Activated CD8-positive, alpha-beta memory T cell treated with anti-CD3 and anti-CD28 coated beads for 24 hours (primary cell): ENCODE results near the gene NUDT1.

Experiments used
- DNase-seq: peaks from one replicate; pipeline ENCODE4 v3.0.0-alpha.2; 2020

Gene NUDT1

DNA sequence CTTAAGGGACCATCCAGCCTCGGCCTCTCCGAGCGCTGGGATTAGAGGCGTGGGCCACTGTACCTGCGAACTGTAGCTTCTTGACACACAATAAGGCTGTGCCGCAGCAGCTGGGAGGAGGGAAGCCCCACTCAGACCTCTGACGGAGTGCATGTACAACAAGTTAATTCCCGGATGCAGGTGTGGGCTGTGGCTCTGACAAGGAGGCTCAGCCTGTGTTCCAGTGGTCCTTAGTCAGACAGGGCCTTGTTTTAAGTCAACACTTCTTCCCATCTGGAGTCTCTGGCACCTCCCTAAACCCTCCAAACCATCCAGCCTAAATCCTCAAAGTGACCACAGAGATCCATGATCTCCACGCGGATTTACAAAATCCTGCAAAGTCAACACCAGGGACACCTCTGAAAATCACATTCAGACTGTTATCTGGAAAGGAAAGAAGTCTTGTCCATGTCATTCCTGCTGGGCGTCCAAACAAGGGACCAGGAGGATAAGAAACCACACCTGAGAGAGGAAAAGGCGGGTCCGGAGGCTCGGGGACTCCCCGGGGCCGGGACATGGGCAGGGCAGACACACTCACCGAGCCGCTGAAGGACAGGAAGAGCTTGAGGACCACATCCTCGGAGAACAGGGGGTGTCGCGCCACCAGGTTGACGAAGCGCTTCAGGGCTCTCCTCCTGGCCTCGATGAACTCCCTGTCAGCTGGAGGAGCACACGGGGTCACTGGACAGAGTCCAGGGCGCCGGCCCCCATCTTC, 29.4 kb downstream of the NUDT1 start:
- DNase-seq = no peak

DNA sequence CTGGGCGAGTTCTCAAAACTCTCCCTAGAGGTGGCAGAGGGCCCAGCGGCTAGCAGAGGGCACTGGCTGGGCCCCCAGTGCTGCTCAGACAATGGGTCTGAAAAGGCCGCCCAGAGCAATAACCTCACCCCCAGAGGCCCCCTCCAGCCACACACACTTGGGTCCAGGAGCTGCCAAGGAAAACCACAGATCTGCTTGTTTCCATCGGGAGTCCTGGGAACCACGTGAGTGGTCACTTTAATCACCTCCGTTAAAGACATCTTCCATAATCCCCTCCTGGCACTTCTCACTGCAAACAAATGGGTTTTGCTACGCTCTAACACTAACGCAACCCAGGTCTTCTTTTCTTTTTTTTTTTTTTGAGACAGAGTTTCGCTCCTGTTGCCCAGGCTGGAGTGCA, 30.0 kb downstream of the NUDT1 start:
- no peak for DNase-seq

DNA sequence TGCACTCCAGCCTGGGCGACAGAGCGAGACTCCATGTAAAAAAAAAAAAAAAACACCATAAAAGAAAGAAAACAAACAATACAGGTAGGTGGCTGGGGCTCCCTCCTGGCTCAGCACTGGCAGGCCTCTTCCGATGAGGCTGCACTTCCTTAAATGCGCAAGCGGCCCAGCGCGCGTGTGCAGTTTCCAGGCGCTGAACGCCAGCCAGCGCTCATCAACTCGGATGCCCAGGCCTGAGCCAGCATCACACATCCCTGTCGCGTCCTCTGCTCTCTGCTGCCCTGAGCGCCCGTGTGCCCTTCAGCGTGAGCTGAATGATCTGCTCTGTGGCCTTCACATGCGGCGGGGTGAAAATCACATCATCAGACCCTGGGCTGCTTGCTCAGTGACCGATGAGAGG, 31.8 kb downstream of the NUDT1 start:
- DNase-seq = no peak

DNA sequence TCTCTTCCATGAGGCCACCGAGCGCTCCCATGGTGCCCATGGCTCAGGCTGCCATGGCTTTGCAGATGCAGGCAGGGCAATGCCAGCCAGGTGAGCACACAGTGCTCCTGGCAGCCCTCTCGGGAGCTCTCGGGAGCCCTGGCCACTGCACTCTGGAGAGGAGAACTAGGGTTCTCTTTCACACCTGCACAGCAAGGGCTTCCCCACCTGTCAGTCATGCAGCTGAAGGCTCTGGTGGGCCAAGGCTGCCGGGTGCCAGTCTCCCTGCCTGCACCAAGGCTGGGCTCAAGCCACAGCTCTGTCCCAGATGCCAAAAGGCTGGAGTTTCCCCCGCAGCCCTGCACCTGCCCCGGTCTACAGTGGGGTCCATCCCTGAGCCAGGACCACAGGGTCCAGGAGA, 32.6 kb downstream of the NUDT1 start:
- no peak for DNase-seq

DNA sequence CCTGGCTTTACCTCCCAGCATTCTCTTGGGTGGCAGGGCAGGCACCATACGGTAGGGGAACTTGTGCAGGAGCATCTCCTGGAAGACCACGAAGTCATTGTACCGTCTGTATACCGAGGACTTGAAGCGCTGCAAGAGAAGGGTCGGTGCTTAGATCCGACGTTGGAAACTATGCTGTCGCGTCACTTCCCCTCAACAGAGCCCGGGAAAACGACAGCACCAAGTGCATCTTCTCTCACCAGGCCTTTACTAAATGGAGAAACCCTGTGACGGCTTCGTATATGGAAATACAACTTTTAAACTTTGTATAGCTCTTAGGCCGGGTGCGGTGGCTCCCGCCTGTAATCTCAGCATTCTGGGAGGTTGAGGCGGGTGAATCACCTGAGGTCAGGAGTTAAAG, 33.1 kb downstream of the NUDT1 start:
- DNase-seq = no peak

DNA sequence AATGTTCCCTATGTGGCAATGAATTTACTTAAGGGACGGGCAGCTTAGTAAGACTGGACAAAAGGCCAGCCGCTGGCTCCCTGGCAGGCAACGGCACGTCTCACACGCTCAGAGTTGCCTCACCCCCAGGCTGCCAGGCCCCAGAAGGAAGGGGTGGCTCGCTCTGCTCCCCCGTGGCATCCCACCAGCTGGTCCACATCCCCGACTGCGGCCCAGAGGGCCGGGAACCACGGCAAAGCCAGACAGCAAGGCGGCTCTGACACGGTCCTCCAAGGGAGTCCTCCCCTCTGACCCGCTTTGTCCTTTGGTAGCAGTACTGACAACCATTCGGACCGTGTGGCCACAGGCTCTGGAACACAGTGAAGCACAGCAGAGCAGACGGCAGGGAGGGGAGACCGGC, 34.1 kb downstream of the NUDT1 start:
- DNase-seq = no peak

DNA sequence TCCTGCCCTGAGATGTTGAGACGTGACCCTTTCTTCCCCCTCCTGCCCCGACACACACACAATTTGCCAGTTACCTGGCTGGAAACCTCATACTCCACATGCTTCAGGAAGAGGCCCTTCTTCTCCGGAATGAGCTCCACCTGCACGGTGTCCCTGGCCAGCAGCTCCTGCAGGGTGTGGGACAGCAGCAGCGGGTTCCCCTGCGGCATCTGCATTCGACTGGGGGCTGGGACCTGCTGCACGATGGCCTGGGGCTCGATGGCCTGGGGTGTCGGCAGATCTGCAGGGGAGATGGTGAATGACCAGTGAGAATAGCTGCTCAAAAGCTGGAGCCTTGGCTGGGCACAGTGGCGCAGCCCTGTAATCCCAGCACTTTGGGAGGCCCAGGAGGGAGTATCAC, 36.0 kb downstream of the NUDT1 start:
- DNase-seq = no peak

DNA sequence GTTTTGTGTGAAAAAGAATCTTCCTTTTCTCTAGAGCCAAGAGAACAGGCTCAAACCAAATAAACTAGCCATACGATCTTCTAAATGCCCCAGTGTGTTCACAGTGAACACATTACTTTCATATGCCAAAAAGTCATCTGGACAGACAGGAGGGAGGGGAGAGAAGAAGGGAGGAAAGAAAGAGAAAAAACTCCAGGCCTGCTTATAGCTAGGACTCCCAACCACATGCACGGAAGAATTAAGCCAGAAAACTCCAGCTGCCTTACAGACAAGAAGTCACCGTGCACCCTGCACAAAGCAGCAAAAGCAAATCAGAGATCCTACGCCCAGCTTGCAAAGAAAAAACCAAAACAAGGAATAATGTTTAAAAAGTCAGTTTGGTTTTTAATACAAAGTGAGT, 37.9 kb downstream of the NUDT1 start:
- no peak for DNase-seq

DNA sequence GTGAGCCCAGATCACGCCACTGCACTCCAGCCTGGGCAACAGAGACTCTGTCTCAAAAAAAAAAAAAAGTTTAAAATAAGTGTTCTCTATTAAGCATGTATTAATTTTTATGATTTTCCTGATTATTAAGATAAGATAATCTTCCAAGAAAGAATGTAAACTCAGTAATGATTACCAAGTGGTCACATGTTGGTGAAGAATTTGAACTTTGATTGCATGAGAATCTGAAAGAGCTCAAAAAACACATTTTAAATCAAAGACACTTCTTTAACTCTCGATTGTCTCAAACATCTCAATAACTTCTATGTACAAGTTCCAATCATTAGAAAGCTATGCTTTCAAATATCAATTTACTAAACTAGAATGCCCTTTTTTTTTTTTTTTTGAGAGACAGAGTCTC, 38.4 kb downstream of the NUDT1 start:
- no peak for DNase-seq

DNA sequence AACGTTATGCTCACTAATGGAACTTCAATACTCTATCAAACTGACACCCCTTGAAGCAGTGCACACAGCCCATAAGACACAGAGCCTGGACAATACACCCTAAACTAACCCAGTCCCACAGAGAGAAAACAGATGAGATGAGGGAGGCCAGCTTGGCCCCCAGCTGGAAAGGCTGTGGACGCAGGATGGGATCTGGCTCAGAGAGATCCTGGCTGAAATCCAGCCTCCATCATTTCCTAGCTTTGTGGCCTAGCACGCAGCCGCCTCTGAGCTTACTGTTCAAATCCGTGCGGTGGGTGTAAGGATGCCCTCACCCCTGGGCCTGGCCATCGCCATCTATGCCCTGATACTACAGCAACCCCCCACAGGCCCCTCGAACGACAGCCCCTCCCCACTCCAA, 39.5 kb downstream of the NUDT1 start:
- DNase-seq = no peak

DNA sequence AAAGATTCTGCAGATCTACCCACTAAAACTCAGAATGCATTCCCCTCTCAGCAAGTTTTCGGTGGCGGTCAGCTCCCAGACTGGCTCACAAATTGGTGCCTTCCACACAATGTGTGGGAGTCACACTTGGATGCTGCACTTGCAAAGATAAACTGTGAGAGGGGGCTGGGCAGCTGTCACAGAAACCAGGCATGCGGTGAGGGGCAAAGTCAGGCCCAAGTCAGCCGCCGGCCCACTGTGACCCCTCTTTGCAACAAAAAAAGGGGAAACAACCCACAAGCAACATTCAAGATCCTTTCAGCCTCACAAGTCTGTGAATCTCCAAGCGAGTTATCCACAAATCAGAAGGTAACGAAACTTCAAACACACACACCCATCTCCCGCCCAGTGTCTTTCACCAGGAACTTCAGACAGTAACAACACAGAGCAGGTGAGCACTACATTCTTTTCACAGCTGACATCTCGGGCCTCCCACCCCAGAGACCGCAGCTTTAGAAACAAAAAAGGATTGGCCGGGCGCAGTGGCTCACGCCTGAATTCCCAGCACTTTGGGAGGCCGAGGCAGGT, 40.2 kb downstream of the NUDT1 start:
- DNase-seq = no peak

DNA sequence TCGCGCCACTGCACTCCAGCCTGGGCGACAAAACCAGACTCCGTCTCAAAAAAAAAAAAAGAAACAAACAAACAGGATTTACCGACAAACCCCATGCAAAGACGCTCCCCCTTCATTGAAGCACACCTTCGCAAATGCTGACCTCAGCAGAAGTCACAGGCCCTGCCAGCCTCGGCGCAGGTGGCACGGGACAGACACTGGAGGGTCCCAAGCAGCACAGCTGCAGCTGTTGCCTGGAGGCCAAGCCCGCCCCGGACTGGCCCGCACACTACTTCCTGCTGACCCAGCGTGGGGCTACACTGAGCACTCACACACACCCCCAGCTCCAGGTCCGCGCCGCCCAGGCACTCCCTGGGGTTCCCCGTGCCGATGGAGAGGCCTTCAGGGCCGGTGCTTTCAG, 41.0 kb downstream of the NUDT1 start:
- DNase-seq = no peak

DNA sequence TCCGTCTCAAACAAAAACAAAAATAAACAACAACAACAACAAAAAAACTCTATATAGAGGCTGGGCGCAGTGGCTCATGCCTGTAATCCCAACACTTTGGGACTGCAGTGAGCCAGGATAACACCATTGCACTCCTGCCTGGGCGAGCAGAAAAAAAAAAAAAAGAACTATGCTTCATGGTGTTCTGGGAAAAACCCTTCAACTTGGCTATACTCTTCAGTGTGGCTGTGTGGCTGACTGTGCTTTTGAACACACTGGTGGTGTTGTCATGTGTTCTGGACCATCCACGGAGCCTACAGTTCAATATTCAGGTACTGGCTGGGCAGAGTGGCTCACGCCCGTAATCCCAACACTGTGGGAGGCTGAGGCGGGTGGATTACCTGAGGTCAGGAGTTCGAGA, 45.7 kb downstream of the NUDT1 start:
- DNase-seq = no peak

DNA sequence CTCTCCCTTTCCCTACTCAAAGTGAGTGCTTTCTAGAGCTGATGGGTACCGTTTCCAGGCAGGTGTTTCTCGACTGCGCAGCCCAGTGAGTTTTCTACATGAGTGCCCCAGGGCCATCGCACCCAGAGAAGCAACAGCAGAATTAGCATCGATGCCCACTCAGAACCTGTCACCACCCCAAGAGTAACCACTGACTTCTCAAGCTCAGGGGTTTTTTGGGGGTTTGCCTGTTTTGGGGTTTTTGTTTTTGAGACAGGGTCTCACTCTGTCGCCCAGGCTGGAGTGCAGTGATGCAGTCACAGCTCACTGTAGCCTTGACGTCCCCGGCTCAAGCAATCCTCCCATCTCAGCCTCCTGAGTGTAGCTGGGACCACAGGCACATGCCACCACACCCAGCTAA, 46.5 kb downstream of the NUDT1 start:
- no peak for DNase-seq

DNA sequence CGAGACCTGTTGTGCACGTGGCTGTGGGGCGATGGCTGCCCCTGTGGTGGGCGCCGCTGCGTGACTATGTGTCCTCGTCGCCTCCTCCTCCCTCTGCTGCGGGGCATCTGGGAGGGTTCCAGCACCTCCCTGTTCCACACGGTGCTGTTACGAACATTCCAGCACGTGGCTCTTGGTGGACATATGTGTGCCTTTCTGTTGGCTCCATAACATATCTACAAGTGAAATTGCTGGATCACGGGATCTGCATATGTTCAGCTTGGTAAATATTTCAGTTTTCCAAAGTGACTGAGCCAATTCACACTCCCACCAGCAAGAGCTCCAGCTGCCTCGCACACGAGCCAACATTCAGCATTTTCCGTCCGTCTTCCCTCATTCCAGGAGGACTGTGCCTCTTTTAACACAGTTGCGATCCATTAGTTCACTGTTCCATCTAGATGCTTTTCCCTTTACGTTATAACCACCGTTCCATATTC, 47.1 kb downstream of the NUDT1 start:
- DNase-seq = no peak

DNA sequence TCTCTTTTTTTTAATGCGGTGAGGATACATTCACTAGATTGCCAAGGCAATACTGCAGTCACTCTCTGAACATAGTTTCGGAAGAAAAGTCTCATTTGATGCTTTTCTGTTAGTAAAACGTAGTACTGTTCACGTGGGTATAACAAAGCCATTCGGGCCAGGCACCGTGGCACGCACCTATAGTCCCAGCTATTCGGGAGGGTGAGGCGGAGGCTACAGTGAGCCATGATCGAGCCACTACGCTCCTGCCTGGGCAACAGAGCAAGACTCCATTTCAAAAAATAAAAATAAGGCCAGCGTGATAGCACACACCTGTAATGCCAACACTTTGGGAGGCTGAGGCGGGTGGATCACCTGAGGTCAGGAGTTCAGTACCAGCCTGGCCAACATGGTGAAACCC, 47.6 kb downstream of the NUDT1 start:
- no peak for DNase-seq

DNA sequence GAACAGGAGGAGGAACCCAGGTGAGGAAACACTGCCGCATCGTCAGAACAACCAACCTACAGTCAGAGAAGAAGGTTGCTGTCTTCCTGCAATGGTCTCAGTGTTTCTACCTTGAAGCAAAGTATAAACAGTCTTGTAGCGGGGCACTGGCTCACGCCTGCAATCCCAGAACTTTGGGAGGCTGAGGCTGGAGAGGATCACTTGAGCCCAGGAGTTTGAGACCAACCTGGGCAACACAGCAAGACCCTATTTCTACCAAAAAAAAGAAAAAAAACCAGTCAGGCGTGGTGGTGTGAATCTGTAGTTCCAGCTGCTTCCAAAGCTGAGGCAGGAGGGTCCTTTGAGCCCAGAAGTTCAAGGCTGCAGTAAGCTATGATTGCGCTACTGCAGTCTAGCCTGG, 48.9 kb downstream of the NUDT1 start:
- no peak for DNase-seq

DNA sequence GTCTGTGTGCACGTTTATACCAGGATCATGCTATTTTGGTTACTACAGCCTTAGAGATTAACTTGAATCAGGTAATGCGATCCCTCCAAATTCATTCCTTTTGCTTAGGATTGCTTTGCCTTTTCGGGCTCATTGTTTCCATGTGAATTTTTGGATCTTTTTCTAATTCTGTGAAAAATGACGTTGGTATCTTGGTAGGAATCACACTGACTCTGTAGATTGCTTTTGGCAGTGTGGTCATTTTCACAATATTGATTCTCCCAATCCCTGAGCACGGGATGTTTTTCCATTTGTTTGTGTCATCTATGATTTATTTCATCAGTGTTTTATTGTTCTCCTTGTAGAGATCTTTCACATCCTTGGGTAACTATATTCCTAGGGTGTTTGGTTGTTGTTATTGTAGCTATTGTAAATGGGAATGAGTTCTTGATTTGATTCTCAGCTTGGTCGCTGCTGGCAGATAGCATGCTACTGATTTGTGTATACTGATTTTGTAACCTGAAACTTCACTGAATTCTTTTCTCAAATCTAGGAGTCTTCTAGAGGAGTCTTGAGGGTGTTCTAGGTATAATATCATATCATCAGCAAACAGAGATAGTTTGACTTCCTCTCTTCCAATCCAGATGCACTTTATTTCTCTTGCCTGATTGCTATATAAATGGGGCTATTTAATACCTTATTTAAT, 54.1 kb downstream of the NUDT1 start:
- DNase-seq = no peak

DNA sequence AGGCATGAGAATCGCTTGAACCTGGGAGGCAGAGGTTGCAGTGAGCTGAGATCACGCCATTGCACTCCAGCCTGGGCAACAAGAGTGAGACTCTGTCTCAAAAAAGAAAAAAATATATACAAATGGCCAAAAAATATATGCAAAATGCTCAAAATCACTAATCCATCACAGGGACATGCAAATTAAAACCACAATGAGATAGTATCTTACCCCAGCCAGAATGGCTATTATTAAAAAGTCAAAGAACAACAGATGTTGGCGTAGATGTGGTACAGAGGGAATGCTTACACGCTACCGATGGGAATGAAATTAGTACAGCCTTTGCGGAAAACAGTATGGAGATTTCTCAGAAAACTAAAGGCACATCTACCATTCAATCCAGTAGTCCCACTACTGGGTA, 54.8 kb downstream of the NUDT1 start:
- DNase-seq = no peak

DNA sequence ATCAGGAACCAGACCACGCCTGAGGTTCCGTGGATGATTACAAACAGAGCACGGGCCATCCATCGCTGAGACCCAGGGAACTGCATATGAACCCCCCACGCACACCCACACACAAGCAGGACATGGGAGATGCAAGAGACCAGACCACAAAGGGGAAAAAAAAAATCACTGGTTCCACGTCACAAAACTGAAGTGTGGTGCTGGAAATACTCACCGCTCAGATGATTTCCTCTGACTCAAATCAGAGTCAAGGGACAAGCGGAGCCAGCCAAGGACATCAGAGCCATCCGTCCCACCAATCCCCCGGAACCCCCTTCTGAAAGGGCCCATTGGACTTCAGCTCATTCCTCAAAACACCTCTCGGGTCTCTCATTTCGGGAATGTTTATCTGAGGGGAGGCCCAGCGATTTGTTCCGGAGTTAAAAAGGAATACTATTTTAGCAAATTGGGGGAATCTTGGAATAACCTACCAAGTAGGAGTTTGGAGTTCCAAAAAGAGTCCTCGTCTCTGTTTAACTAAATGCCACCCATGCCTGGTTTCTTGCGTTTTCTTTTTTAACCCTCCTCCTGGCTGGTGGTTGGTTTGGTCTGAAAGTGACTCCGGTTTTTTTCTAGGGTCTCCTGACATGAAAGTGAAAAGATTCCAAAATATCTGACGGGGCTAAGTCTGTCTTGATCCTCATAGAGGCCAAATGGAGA, 57.3 kb downstream of the NUDT1 start:
- no peak for DNase-seq

DNA sequence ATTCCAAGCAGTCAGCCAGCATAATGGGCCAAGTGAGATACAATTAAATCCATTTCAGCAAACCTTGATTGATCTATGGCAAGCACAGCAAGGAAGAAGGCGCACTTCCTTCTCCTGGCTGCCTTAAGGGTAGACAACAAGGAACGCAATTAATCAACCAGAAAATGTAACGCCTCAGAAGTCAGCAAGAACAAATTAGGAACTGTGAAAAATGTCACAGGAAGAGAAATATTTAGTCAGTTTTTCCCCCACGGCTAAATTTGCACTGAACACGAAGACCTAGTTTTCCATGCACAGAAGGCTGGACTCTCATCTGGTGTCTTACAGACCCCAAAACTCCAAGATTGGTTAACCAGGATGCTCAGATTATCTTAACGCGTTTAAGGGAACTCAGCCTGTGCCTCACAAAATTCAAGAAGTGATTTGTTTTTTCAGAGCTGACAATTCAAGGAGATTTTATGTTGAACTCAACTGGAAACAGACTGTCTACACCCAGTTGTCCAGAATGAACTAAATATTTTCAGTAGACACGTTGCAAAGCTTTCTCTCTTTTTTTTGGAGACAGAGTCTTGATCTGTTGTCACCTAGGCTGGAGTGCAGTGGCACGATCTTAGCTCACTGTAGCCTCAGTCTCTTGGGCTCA, 58.0 kb downstream of the NUDT1 start:
- DNase-seq = no peak
